Neural progenitor cell (in vitro differentiated cells): ENCODE measurements around the gene DENND2A.

Source experiments
- CTCF ChIP-seq: fragments of 200-600 bp; sonication (generic); IDR thresholded peaks from 2 replicates; pipeline ENCODE4 v1.5.1; 2017; ENCODE audit warnings: antibody characterized with exemption, mild to moderate bottlenecking
- EZH2 ChIP-seq: fragments of 200-600 bp; sonication (generic); IDR thresholded peaks from 2 replicates; pipeline ENCODE4 v1.6.1; 2017; ENCODE audit warnings: antibody characterized with exemption, mild to moderate bottlenecking, moderate library complexity
- EZH2phosphoT487 ChIP-seq: fragments of 200-600 bp; sonication (generic); IDR thresholded peaks from 2 replicates; pipeline ENCODE4 v1.6.1; 2017; ENCODE audit warnings: antibody characterized with exemption

GRCh38 chr7:140618306-140618705 is 22.3 kb downstream of the DENND2A start:
- TF ChIP-seq CTCF (no peak), EZH2 (no peak), EZH2phosphoT487 (no peak)
